HepG2 (cell line): ENCODE data around the gene MAPK10. TPM values are rescaled to one million over a fixed set of nuclear protein-coding genes. Genes with fewer than 3 reads are reported as not detected.

Source experiments
- ATAC-seq: fragments of 200-7000 bp; cut with Tn5 transposase; 3 replicates; pipeline ENCODE4 v1.9.1; 2020; ENCODE audit warnings: mild to moderate bottlenecking, moderate library complexity
- BruUV-seq: library from RNA; stranded (reverse); fragments of 400-500 nt; replicated peaks from 2 replicates; lab custom pipeline; 2021; lab: Mats Ljungman, UMichigan
- CTCF ChIA-PET: fragments of 300-600 bp; formaldehyde crosslinking; extraction: SDS; loops from one replicate; lab custom pipeline; 2021; ENCODE audit warnings: low total read pairs, inconsistent platforms, low intra/inter-chr PET ratio; lab: Yijun Ruan, JAX
- POLR2A ChIA-PET: fragments of 350-600 bp; sonication (Branson Sonifier 250); formaldehyde crosslinking; loops from one replicate; lab custom pipeline; 2020; ENCODE audit warnings: antibody characterized with exemption, inconsistent platforms; lab: Yijun Ruan, JAX
- DNase-seq: peaks from one replicate; pipeline ENCODE4 v3.0.0-alpha.2; 2015; ENCODE audit warnings: low spot score
- FAIRE-seq: peaks from 3 replicates; lab custom pipeline; 2011; peaks lifted over from hg19 to GRCh38; lab: Jason Lieb, UNC
- H2AFZ ChIP-seq: one replicate; pipeline ENCODE4 v1.6.1; 2011; ENCODE audit warnings: low read length, inconsistent platforms
- H3K27ac ChIP-seq: fragments of 300-600 bp; 3 replicates; pipeline ENCODE4 v1.8.0; 2011; ENCODE audit warnings: mixed run types, mild to moderate bottlenecking, mixed read lengths, low read length, inconsistent platforms; ENCODE audit not compliant: insufficient read depth; ENCODE audit errors: extremely low read length
- H3K27me3 ChIP-seq, 2 experiments: fragments of 200-600 bp in 1 of 2; 2 replicates in 1 of 2; 3 replicates in 1 of 2; pipeline versions ENCODE4 v1.6.0 to v1.8.0; 2011; ENCODE audit warnings: low read length in 2 of 2, mild to moderate bottlenecking in 2 of 2, moderate library complexity in 2 of 2, inconsistent platforms in 1 of 2; ENCODE audit not compliant: insufficient read depth in 2 of 2, control insufficient read depth in 1 of 2
- H3K36me3 ChIP-seq, 2 experiments: fragments of 200-600 bp in 1 of 2; replicated peaks in 1 of 2; 2 replicates in 1 of 2; 3 replicates in 1 of 2; pipeline versions ENCODE4 v1.5.1 to v1.8.0; 2011; ENCODE audit warnings: low read length in 2 of 2, inconsistent platforms in 1 of 2; ENCODE audit not compliant: insufficient read depth in 2 of 2, control insufficient read depth in 1 of 2
- H3K4me1 ChIP-seq: 2 replicates; pipeline ENCODE4 v1.5.1; 2012; ENCODE audit warnings: low read length, inconsistent platforms; ENCODE audit not compliant: insufficient read depth
- H3K4me2 ChIP-seq: 2 replicates; pipeline ENCODE4 v1.6.0; 2011; ENCODE audit warnings: low read depth, low read length, inconsistent platforms
- H3K4me3 ChIP-seq, 3 experiments: fragments of 200-600 bp in 1 of 3; sonication (generic), shearing (Covaris generic) in 1 of 3; replicated peaks in 1 of 3; 2 replicates each; pipeline ENCODE4 v1.5.1; 2011 to 2016; ENCODE audit warnings: low read length in 3 of 3, inconsistent platforms in 2 of 3, low read depth in 2 of 3, mild to moderate bottlenecking in 2 of 3, control low read depth in 1 of 3, mixed read lengths in 1 of 3; ENCODE audit not compliant: insufficient read depth in 1 of 3
- H3K79me2 ChIP-seq: one replicate; pipeline ENCODE4 v1.6.1; 2011; ENCODE audit warnings: low read length, inconsistent platforms; ENCODE audit not compliant: insufficient read depth
- H3K9ac ChIP-seq: 2 replicates; pipeline ENCODE4 v1.6.0; 2011; ENCODE audit warnings: mild to moderate bottlenecking, low read depth, low read length, inconsistent platforms; ENCODE audit not compliant: insufficient read depth
- H3K9me3 ChIP-seq: 2 replicates; pipeline ENCODE4 v1.5.1; 2012; ENCODE audit warnings: mild to moderate bottlenecking, low read length
- H4K20me1 ChIP-seq: 2 replicates; pipeline ENCODE4 v1.6.0; 2011; ENCODE audit warnings: inconsistent platforms, mild to moderate bottlenecking, low read length, moderate library complexity; ENCODE audit not compliant: insufficient read depth
- CSRNP1 ChIP-seq: sonication (generic); formaldehyde crosslinking; IDR thresholded peaks from 2 replicates; pipeline ENCODE4 v1.8.1; 2023; ENCODE audit warnings: mild to moderate bottlenecking, missing genetic modification reagents
- ESRRA ChIP-seq: sonication (generic); formaldehyde crosslinking; IDR thresholded peaks from 2 replicates; pipeline ENCODE4 v1.5.1; 2020; ENCODE audit warnings: mild to moderate bottlenecking, low read depth, missing genetic modification reagents
- FOSL1 ChIP-seq: sonication (generic); formaldehyde crosslinking; IDR thresholded peaks from 2 replicates; pipeline ENCODE4 v1.9.0; 2021; ENCODE audit warnings: missing genetic modification reagents, borderline replicate concordance
- KMT2A ChIP-seq: sonication (generic); formaldehyde crosslinking; IDR thresholded peaks from 2 replicates; pipeline ENCODE4 v1.4.0; 2020; ENCODE audit warnings: missing genetic modification reagents
- PHF8 ChIP-seq: sonication (generic); formaldehyde crosslinking; IDR thresholded peaks from 2 replicates; pipeline ENCODE4 v1.5.0; 2020; ENCODE audit warnings: missing genetic modification reagents
- PTBP1 ChIP-seq: fragments of 200-400 bp; formaldehyde crosslinking; IDR thresholded peaks from 2 replicates; pipeline ENCODE4 v1.6.1; 2018; ENCODE audit warnings: low read length, low read depth; ENCODE audit not compliant: poor library complexity, severe bottlenecking
- RFX5 ChIP-seq: IDR thresholded peaks from 2 replicates; pipeline ENCODE4 v1.6.1; 2011; ENCODE audit warnings: low read depth, low read length, improper control_type of control experiment
- SIN3A ChIP-seq: IDR thresholded peaks from 2 replicates; pipeline ENCODE4 v1.6.1; 2011; ENCODE audit warnings: low read depth, mild to moderate bottlenecking, control low read depth, low read length, borderline replicate concordance
- SMARCE1 ChIP-seq: fragments of 450-650 bp; IDR thresholded peaks from 2 replicates; pipeline ENCODE4 v1.6.1; 2017; ENCODE audit warnings: borderline replicate concordance
- SSRP1 ChIP-seq: IDR thresholded peaks from 2 replicates; pipeline ENCODE4 v1.6.1; 2016; ENCODE audit warnings: control low read depth
- SYNCRIP ChIP-seq: fragments of 200-400 bp; formaldehyde crosslinking; IDR thresholded peaks from 2 replicates; pipeline ENCODE4 v1.6.1; 2018; ENCODE audit warnings: mild to moderate bottlenecking, low read depth, low read length; ENCODE audit not compliant: insufficient read depth
- ZBTB38 ChIP-seq: sonication (generic); formaldehyde crosslinking; IDR thresholded peaks from 2 replicates; pipeline ENCODE4 v1.5.1; 2020; ENCODE audit warnings: mild to moderate bottlenecking, missing genetic modification reagents
- ZBTB7B ChIP-seq: sonication (generic); formaldehyde crosslinking; IDR thresholded peaks from 2 replicates; pipeline ENCODE4 v1.4.0; 2020; ENCODE audit warnings: missing genetic modification reagents
- ZNF451 ChIP-seq: sonication (generic); formaldehyde crosslinking; IDR thresholded peaks from 2 replicates; pipeline ENCODE4 v1.5.0; 2020; ENCODE audit warnings: mild to moderate bottlenecking, missing genetic modification reagents
- ZNF484 ChIP-seq: sonication (generic); formaldehyde crosslinking; IDR thresholded peaks from 2 replicates; pipeline ENCODE4 v1.5.1; 2020; ENCODE audit warnings: mild to moderate bottlenecking, low read depth, missing genetic modification reagents, borderline replicate concordance
- ZNF512B ChIP-seq: sonication (generic); formaldehyde crosslinking; IDR thresholded peaks from 2 replicates; pipeline ENCODE4 v1.5.1; 2020; ENCODE audit warnings: missing genetic modification reagents, mild to moderate bottlenecking, borderline replicate concordance
- ZNF660 ChIP-seq: sonication (generic); formaldehyde crosslinking; IDR thresholded peaks from 2 replicates; pipeline ENCODE4 v1.5.1; 2020; ENCODE audit warnings: mild to moderate bottlenecking, low read depth, missing genetic modification reagents, borderline replicate concordance
- ZNF747 ChIP-seq: sonication (generic); formaldehyde crosslinking; IDR thresholded peaks from 2 replicates; pipeline ENCODE4 v1.8.1; 2023; ENCODE audit warnings: missing genetic modification reagents, mild to moderate bottlenecking, borderline replicate concordance
- ZNF766 ChIP-seq: sonication (generic); formaldehyde crosslinking; IDR thresholded peaks from 2 replicates; pipeline ENCODE4 v1.5.0; 2020; ENCODE audit warnings: missing genetic modification reagents, borderline replicate concordance
- in situ Hi-C: cut with HindIII; loops from 2 replicates; pipeline ENCODE4 v1.10.0; 2017; ENCODE audit warnings: low pct_unique_long_range_greater_than_20kb; ENCODE audit not compliant: extremely low pct_ligation_motif_present
- intact Hi-C: fragments of 100-400 bp; cut with micrococcal nuclease; formaldehyde crosslinking; loops from one replicate; pipeline ENCODE4 v1.10.0; 2022; ENCODE audit not compliant: unreplicated experiment
- polyA plus RNA-seq, 8 experiments: library from polyadenylated mRNA; depleted of rRNA in 3 of 8; stranded (reverse) in 7 of 8; unstranded in 1 of 8; fragments of >200 nt; fragmentation: Illumina TruSeq in 4 of 8; extraction: Trizol in 4 of 8; gene quantifications; 2 replicates each; pipeline versions ENCODE4 v1.2.1 to v1.2.3, GENCODE V29; 2011 to 2016; ENCODE audit warnings: low read depth in 4 of 8, missing spikeins in 1 of 8, mixed read lengths in 1 of 8; ENCODE audit not compliant: insufficient read depth in 1 of 8
- total RNA-seq, 5 experiments: library from RNA; depleted of rRNA; stranded (reverse); fragments of >200 nt; fragmentation: Illumina TruSeq; extraction: Trizol; gene quantifications; 2 replicates each; pipeline ENCODE4 v1.2.3, GENCODE V29; 2016; ENCODE audit warnings: low read depth in 1 of 5
- TF ChIP-seq, protein P1 (sequence below): sonication (generic); formaldehyde crosslinking; IDR thresholded peaks from 2 replicates; pipeline ENCODE4 v1.9.0; 2022; ENCODE audit warnings: low read depth, missing genetic modification reagents

The MAPK10 gene
- total and polyA plus RNA-seq, 2 of the 13 experiments (the other 11 are each of a cell fraction or from before 2014, with no cell fraction given): not detected

DNA sequence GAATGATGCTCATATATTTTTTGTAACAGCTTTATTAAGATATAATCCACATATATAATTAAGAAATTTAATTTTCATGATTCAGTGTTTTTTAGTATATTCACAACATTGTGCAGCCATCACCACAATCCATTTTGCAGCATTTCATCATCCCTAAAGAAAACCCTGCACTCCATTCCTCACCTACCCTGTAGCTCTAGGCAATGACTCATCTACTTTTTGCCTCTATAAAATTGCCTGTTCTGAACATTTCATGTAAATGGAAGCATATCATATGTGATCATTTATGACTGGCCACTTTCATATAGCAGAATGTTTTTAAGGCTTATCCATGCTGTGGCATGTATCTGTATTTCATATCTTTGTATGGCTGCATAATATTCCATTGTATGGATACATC, 339.9 kb downstream of the MAPK10 start:
- no peaks in the 10 kb centered on the region for H3K9me3 ChIP-seq
- H3K79me2 ChIP-seq: no peaks in the 10 kb centered on the region
- H4K20me1 ChIP-seq: no peaks in the 10 kb centered on the region
- FAIRE-seq (no peak), DNase-seq (no peak), ATAC-seq (no peak)
- no TSS peak for BruUV-seq
- POLR2A ChIA-PET: no interaction called here
- no peaks in the 10 kb centered on the region for H3K36me3 ChIP-seq
- no peaks in the 10 kb centered on the region for H3K4me1 ChIP-seq
- no peak overlapping the region for H3K27ac ChIP-seq
- no peaks in the 10 kb centered on the region for H3K27me3 ChIP-seq
- no peak overlapping the region for H2AFZ ChIP-seq
- CTCF ChIA-PET: no interaction called here
- H3K4me2 ChIP-seq: no peak overlapping the region
- intact Hi-C loops: no loop called here
- no peak overlapping the region for H3K9ac ChIP-seq
- no peak overlapping the region for H3K4me3 ChIP-seq
- TF ChIP-seq SMARCE1: no peak
- TF ChIP-seq ZNF451 (CRISPR knock-in tag): no peak
- no peak for TF ChIP-seq PHF8 (CRISPR knock-in tag)
- no peak for TF ChIP-seq ESRRA (CRISPR knock-in tag)
- TF ChIP-seq ZBTB7B (CRISPR knock-in tag): no peak
- no peak for TF ChIP-seq SSRP1 (CRISPR knock-in tag)
- no peak for TF ChIP-seq KMT2A
- no peak for TF ChIP-seq RFX5
- no peak for TF ChIP-seq ZNF484 (CRISPR knock-in tag)
- TF ChIP-seq CSRNP1 (CRISPR knock-in tag): no peak
- no peak for TF ChIP-seq SIN3A
- no peak for TF ChIP-seq ZNF512B
- TF ChIP-seq ZBTB38 (CRISPR knock-in tag): no peak
- no peak for TF ChIP-seq ZNF747
- TF ChIP-seq SYNCRIP: no peak
- TF ChIP-seq, protein P1, sequence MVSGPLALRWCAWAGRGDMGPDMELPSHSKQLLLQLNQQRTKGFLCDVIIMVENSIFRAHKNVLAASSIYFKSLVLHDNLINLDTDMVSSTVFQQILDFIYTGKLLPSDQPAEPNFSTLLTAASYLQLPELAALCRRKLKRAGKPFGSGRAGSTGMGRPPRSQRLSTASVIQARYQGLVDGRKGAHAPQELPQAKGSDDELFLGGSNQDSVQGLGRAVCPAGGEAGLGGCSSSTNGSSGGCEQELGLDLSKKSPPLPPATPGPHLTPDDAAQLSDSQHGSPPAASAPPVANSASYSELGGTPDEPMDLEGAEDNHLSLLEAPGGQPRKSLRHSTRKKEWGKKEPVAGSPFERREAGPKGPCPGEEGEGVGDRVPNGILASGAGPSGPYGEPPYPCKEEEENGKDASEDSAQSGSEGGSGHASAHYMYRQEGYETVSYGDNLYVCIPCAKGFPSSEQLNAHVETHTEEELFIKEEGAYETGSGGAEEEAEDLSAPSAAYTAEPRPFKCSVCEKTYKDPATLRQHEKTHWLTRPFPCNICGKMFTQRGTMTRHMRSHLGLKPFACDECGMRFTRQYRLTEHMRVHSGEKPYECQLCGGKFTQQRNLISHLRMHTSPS (CRISPR knock-in tag): no peak
- no peak for TF ChIP-seq FOSL1
- TF ChIP-seq ZNF766 (CRISPR knock-in tag): no peak
- no peak for TF ChIP-seq PTBP1
- TF ChIP-seq ZNF660 (CRISPR knock-in tag): no peak
- TF ChIP-seq, all 625 proteins: peak for 0
- in situ Hi-C loops: no loop called here
